B cell (primary cell): ENCODE data around the gene WEE1. TPM values are rescaled to one million over a fixed set of nuclear protein-coding genes. Genes with fewer than 3 reads are reported as not detected.
A peak's percentile ranks its signal among the peaks of the same experiment; 100 is the strongest.

Experiments used
- ATAC-seq: fragments of 200-7000 bp; cut with Tn5 transposase; one replicate; pipeline ENCODE4 v1.10.0; 2021; ENCODE audit warnings: low read depth, mild to moderate bottlenecking, moderate number of reproducible peaks, moderate library complexity
- CTCF ChIA-PET: fragments of 350-600 bp; sonication (Branson Sonifier 250); formaldehyde crosslinking; loops from one replicate; lab custom pipeline; 2021; ENCODE audit warnings: antibody characterized with exemption, inconsistent platforms; lab: Charles Lee
- POLR2A ChIA-PET: fragments of 350-600 bp; sonication (Branson Sonifier 250); formaldehyde crosslinking; loops from one replicate; lab custom pipeline; 2021; ENCODE audit warnings: antibody characterized with exemption; lab: Charles Lee
- DNase-seq: peaks from one replicate; pipeline ENCODE4 v3.0.0; 2013
- H2AFZ ChIP-seq: 2 replicates; pipeline ENCODE4 v1.6.1; 2012; ENCODE audit warnings: mild to moderate bottlenecking, low read depth, low read length; ENCODE audit not compliant: insufficient read depth, poor library complexity, severe bottlenecking
- H3K27ac ChIP-seq, 2 donors: 1 replicate in 1 of 2; 2 replicates in 1 of 2; pipeline ENCODE4 v1.5.1; 2012 to 2013; ENCODE audit warnings: low read length in 2 of 2, mild to moderate bottlenecking in 2 of 2, moderate library complexity in 1 of 2
- H3K27me3 ChIP-seq, 4 experiments: fragments of 200-600 bp in 1 of 4; sonication (generic) in 1 of 4; replicated peaks in 1 of 4; 1 replicate in 2 of 4; 2 replicates in 2 of 4; pipeline versions ENCODE4 v1.6.1 to v1.7.0; 2013 to 2016; ENCODE audit warnings: low read length in 3 of 4, mild to moderate bottlenecking in 2 of 4, mixed read lengths in 1 of 4, moderate library complexity in 1 of 4; ENCODE audit not compliant: insufficient read depth in 4 of 4, control insufficient read depth in 3 of 4; ENCODE audit errors: control extremely low read depth in 1 of 4
- H3K36me3 ChIP-seq, 2 experiments: replicated peaks in 1 of 2; 1 replicate in 1 of 2; 2 replicates in 1 of 2; pipeline versions ENCODE4 v1.6.1 to v1.7.1; 2013; ENCODE audit warnings: low read length in 1 of 2; ENCODE audit not compliant: insufficient read depth in 2 of 2, control insufficient read depth in 1 of 2; ENCODE audit errors: control extremely low read depth in 1 of 2, extremely low read depth in 1 of 2
- H3K4me1 ChIP-seq, 2 donors: fragments of 200-600 bp in 1 of 2; sonication (generic) in 1 of 2; 1 replicate in 1 of 2; 2 replicates in 1 of 2; pipeline versions ENCODE4 v1.5.1 to v1.6.1; 2013 to 2017; ENCODE audit warnings: low read length in 2 of 2; ENCODE audit not compliant: control insufficient read depth in 2 of 2, insufficient read depth in 2 of 2
- H3K4me2 ChIP-seq: replicated peaks from 2 replicates; pipeline ENCODE3; 2012; ENCODE audit warnings: mild to moderate bottlenecking, low read depth, low read length; ENCODE audit not compliant: poor library complexity, severe bottlenecking
- H3K4me3 ChIP-seq, 5 experiments: fragments of 200-600 bp in 1 of 5; sonication (generic) in 1 of 5; 1 replicate in 3 of 5; 2 replicates in 2 of 5; pipeline versions ENCODE4 v1.5.1 to v1.7.0; 2011 to 2016; ENCODE audit warnings: low read length in 4 of 5, mild to moderate bottlenecking in 4 of 5, low read depth in 2 of 5, control low read depth in 1 of 5, moderate library complexity in 1 of 5; ENCODE audit not compliant: insufficient read depth in 1 of 5; ENCODE audit errors: control extremely low read depth in 1 of 5, extremely low read depth in 1 of 5
- H3K79me2 ChIP-seq: fragments of 200-600 bp; sonication (generic); one replicate; pipeline ENCODE4 v1.6.0; 2016; ENCODE audit warnings: low read length; ENCODE audit not compliant: control insufficient read depth, insufficient read depth
- H3K9ac ChIP-seq: fragments of 200-600 bp; sonication (generic); 2 replicates; pipeline ENCODE4 v1.6.1; 2017; ENCODE audit warnings: mild to moderate bottlenecking, low read length, moderate library complexity
- H3K9me3 ChIP-seq, 3 donors: one replicate each; pipeline versions ENCODE4 v1.6.1 to v1.7.1; 2013; ENCODE audit warnings: low read length in 2 of 3; ENCODE audit not compliant: control insufficient read depth in 2 of 3, insufficient read depth in 1 of 3; ENCODE audit errors: control extremely low read depth in 1 of 3
- H4K20me1 ChIP-seq: 2 replicates; pipeline ENCODE4 v1.6.0; 2012; ENCODE audit warnings: mild to moderate bottlenecking, low read length; ENCODE audit not compliant: insufficient read depth, control insufficient read depth, poor library complexity, severe bottlenecking
- H3K27ac Mint-ChIP-seq: one replicate; pipeline ENCODE4 v1.8.0; 2021; ENCODE audit warnings: mixed read lengths
- H3K27me3 Mint-ChIP-seq: one replicate; pipeline ENCODE4 v1.8.0; 2021; ENCODE audit warnings: mixed read lengths
- H3K4me1 Mint-ChIP-seq: one replicate; pipeline ENCODE4 v1.8.0; 2021; ENCODE audit warnings: mixed read lengths
- H3K4me3 Mint-ChIP-seq: one replicate; pipeline ENCODE4 v1.8.0; 2021; ENCODE audit warnings: mixed read lengths
- H3K9me3 Mint-ChIP-seq: one replicate; pipeline ENCODE4 v1.8.0; 2022; ENCODE audit warnings: mixed read lengths; ENCODE audit not compliant: insufficient read depth
- CTCF ChIP-seq: fragments of 200-600 bp; IDR thresholded peaks from one replicate; pipeline ENCODE4 v1.8.0; 2022; ENCODE audit warnings: antibody characterized with exemption, mild to moderate bottlenecking
- EZH2 ChIP-seq: IDR thresholded peaks from 2 replicates; pipeline ENCODE4 v1.6.1; 2012; ENCODE audit warnings: borderline replicate concordance, low read depth, mild to moderate bottlenecking, moderate library complexity, low read length; ENCODE audit not compliant: insufficient read depth, poor library complexity, severe bottlenecking
- WGBS: methylation state at CpG from one replicate; pipeline ENCODE4 v1.1.5; 2013; ENCODE audit warnings: missing lambda C conversion rate; ENCODE audit not compliant: insufficient coverage; 5-methylcytosine and 5-hydroxymethylcytosine counted together
- intact Hi-C: fragments of 100-400 bp; cut with micrococcal nuclease; formaldehyde crosslinking; loops from one replicate; pipeline ENCODE4 v1.10.0; 2022
- polyA plus RNA-seq: library from polyadenylated mRNA; depleted of rRNA; stranded (reverse); fragments of >200 nt; gene quantifications from 2 replicates; pipeline ENCODE4 v1.2.3, GENCODE V29; 2012
- total RNA-seq, 2 donors: library from RNA; stranded (reverse); fragments of 120-200 nt in 1 of 2; gene quantifications; 1 replicate in 1 of 2; 2 replicates in 1 of 2; pipeline versions ENCODE4 v1.2.3 to v1.2.4, GENCODE V29; 2013 to 2022

Gene WEE1
- total and polyA plus RNA-seq, 2 donors (not counting 1 experiment from before 2014, with no cell fraction given): 14.7 to 31.3 TPM

DNA sequence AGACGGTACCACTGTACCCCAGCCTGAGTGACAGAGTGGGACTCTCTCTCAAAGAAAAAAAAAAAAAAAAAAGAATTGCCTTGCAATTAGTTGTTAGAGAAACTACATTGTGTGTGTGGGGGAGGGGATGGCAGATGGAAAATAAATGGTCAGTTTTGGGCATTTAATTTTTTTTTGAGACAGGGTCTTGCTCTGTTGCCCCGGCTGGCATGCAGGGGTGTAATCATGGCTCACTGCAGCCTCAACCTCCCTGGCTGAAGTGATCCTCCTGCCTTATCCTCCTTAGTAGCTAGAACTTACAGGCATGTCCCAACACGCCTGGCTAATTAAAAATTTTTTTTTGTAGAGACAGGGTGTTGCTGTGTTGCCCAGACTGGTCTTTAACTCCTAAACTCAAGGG, 36.4 kb downstream of the WEE1 start:
- Histone ChIP-seq H3K36me3 (no peaks in the 10 kb centered on the region), H3K79me2 (peaks cover 17% of the 10 kb centered on the region), H3K4me3 (no peak overlapping the region), H3K4me2 (no peak overlapping the region), H3K4me1 (peaks cover 32 to 45% of the 10 kb centered on the region in 2 donors), H3K27ac (no peak overlapping the region), H3K9me3 (peaks cover 0 to 5% (median 0%) of the 10 kb centered on the region in 3 donors), H4K20me1 (no peaks in the 10 kb centered on the region), H3K9ac (no peak overlapping the region), H2AFZ (no peak overlapping the region), H3K27me3 (no peaks in the 10 kb centered on the region)
- Mint-ChIP-seq H3K27me3 (no peaks in the 10 kb centered on the region), H3K9me3 (no peaks in the 10 kb centered on the region), H3K27ac (no peak overlapping the region), H3K4me3 (no peak overlapping the region), H3K4me1 (peaks cover 45% of the 10 kb centered on the region)
- no peak for TF ChIP-seq EZH2
- no peak for TF ChIP-seq CTCF
- DNase-seq: no peak
- POLR2A ChIA-PET: interaction anchor here (0.7 to 1.6 kb wide), 2 partner anchors 9 to 115 kb away, joined by 6 read pairs; no protein-coding TSS in a partner anchor
- intact Hi-C loops: no loop called here
- WGBS: 83% methylated on average over 1 of the region's 3 CpGs
- CTCF ChIA-PET: interaction anchor here (1.0 to 6.4 kb wide), 7 partner anchors 12 to 709 kb away, joined by 4 to 149 read pairs (median 10); no protein-coding TSS in a partner anchor
- ATAC-seq: no peak

- Histone ChIP-seq H2AFZ (peak overlapping the region; percentile 81), H3K79me2 (peaks cover 36% of the 10 kb centered on the region), H3K36me3 (no peaks in the 10 kb centered on the region), H3K4me2 (peak overlapping the region; percentile 90), H4K20me1 (no peaks in the 10 kb centered on the region), H3K4me3 (peak overlapping the region; percentile 48 to 75 (median 66)), H3K27me3 (no peaks in the 10 kb centered on the region), H3K9ac (peak overlapping the region; percentile 72), H3K4me1 (peaks cover 66 to 78% of the 10 kb centered on the region in 2 donors), H3K27ac (peak overlapping the region; percentile 98), H3K9me3 (peaks cover 0 to 5% (median 0%) of the 10 kb centered on the region in 3 donors)
- TF ChIP-seq CTCF: peak; percentile 92
- TF ChIP-seq EZH2: no peak
- WGBS: under 1% methylated on average over 31 of the region's 35 CpGs
- Mint-ChIP-seq H3K27ac (peak overlapping the region; percentile 99), H3K4me1 (peaks cover 72% of the 10 kb centered on the region), H3K4me3 (peak overlapping the region; percentile 98), H3K9me3 (no peaks in the 10 kb centered on the region), H3K27me3 (no peaks in the 10 kb centered on the region)
- CTCF ChIA-PET: interaction anchor here (0.6 to 6.4 kb wide), 49 partner anchors 9 to 753 kb away, joined by 3 to 226 read pairs (median 7); partner anchors contain the start of genes SWAP70 and WEE1
- POLR2A ChIA-PET: interaction anchor here (0.9 to 3.3 kb wide), 15 partner anchors 12 to 153 kb away, joined by 3 to 38 read pairs (median 5); partner anchors contain the start of genes SWAP70 and WEE1
- DNase-seq: peak; percentile 90
- intact Hi-C loops: loop anchor here (1.0 kb wide), 5 partner anchors 12 to 153 kb away; partner anchors contain the start of gene WEE1
- ATAC-seq: peak; percentile 31
Measured at GRCh38 chr11:9613118-9613829, 39.8 kb downstream of the WEE1 start.
